HepG2 (cell line): ENCODE data around the gene OPN5. TPM values are rescaled to one million over a fixed set of nuclear protein-coding genes. Genes with fewer than 3 reads are reported as not detected.

ENCODE experiments used
- CENPT ChIP-seq: sonication (generic); formaldehyde crosslinking; IDR thresholded peaks from 2 replicates; pipeline ENCODE4 v1.8.0; 2022; ENCODE audit warnings: low read depth, mild to moderate bottlenecking, moderate library complexity, missing genetic modification reagents
- E2F5 ChIP-seq: sonication (generic); formaldehyde crosslinking; conservative IDR thresholded peaks from 2 replicates; pipeline ENCODE4 v1.4.0; 2020; ENCODE audit warnings: missing genetic modification reagents
- EZH2 ChIP-seq: conservative IDR thresholded peaks from 2 replicates; pipeline ENCODE4 v1.6.1; 2012; ENCODE audit warnings: mild to moderate bottlenecking, low read depth, low read length, moderate library complexity
- HMGXB3 ChIP-seq: sonication (generic); formaldehyde crosslinking; IDR thresholded peaks from 2 replicates; pipeline ENCODE4 v1.4.0; 2020; ENCODE audit warnings: missing genetic modification reagents, borderline replicate concordance
- KDM6A ChIP-seq: IDR thresholded peaks from 2 replicates; pipeline ENCODE4 v1.6.1; 2016; ENCODE audit warnings: low read depth
- KLF12 ChIP-seq: sonication (generic); formaldehyde crosslinking; IDR thresholded peaks from 2 replicates; pipeline ENCODE4 v1.4.0; 2020; ENCODE audit warnings: missing genetic modification reagents, borderline replicate concordance
- NBN ChIP-seq: fragments of 450-650 bp; conservative IDR thresholded peaks from 2 replicates; pipeline ENCODE4 v1.6.1; 2017
- PRMT3 ChIP-seq: sonication (generic); formaldehyde crosslinking; IDR thresholded peaks from 2 replicates; pipeline ENCODE4 v1.8.1; 2022; ENCODE audit warnings: low read depth, mild to moderate bottlenecking, moderate library complexity, missing genetic modification reagents, borderline replicate concordance
- SOX5 ChIP-seq: IDR thresholded peaks from 2 replicates; pipeline ENCODE4 v1.6.1; 2016; ENCODE audit warnings: borderline replicate concordance
- SP2 ChIP-seq: sonication (generic); formaldehyde crosslinking; IDR thresholded peaks from 2 replicates; pipeline ENCODE4 v1.5.1; 2020; ENCODE audit warnings: mild to moderate bottlenecking, missing genetic modification reagents
- TP53 ChIP-seq: sonication (generic); formaldehyde crosslinking; conservative IDR thresholded peaks from 2 replicates; pipeline ENCODE4 v1.4.0; 2020; ENCODE audit warnings: missing genetic modification reagents
- ZBTB20 ChIP-seq: sonication (generic); formaldehyde crosslinking; IDR thresholded peaks from 2 replicates; pipeline ENCODE4 v1.8.1; 2023; ENCODE audit warnings: missing genetic modification reagents, low read depth, mild to moderate bottlenecking, borderline replicate concordance
- ZBTB39 ChIP-seq: sonication (generic); formaldehyde crosslinking; IDR thresholded peaks from 2 replicates; pipeline ENCODE4 v1.5.0; 2020; ENCODE audit warnings: missing genetic modification reagents
- ZMYM3 ChIP-seq: sonication (generic); formaldehyde crosslinking; IDR thresholded peaks from 2 replicates; pipeline ENCODE4 v1.5.1; 2020; ENCODE audit warnings: mild to moderate bottlenecking, missing genetic modification reagents
- ZNF326 ChIP-seq: sonication (generic); formaldehyde crosslinking; IDR thresholded peaks from 2 replicates; pipeline ENCODE4 v1.4.0; 2020; ENCODE audit warnings: missing genetic modification reagents, borderline replicate concordance
- ZNF354B ChIP-seq: sonication (generic); formaldehyde crosslinking; IDR thresholded peaks from 2 replicates; pipeline ENCODE4 v1.8.0; 2022; ENCODE audit warnings: mild to moderate bottlenecking, missing genetic modification reagents
- ZNF513 ChIP-seq: sonication (generic); formaldehyde crosslinking; conservative IDR thresholded peaks from 2 replicates; pipeline ENCODE4 v1.5.0; 2020; ENCODE audit warnings: missing genetic modification reagents
- ZNF746 ChIP-seq: sonication (generic); formaldehyde crosslinking; IDR thresholded peaks from 2 replicates; pipeline ENCODE4 v1.8.0; 2022; ENCODE audit warnings: mild to moderate bottlenecking, missing genetic modification reagents
- ZNF781 ChIP-seq: sonication (generic); formaldehyde crosslinking; IDR thresholded peaks from 2 replicates; pipeline ENCODE4 v1.5.1; 2020; ENCODE audit warnings: borderline replicate concordance, mild to moderate bottlenecking, missing genetic modification reagents; ENCODE audit errors: not compliant biosample characterization
- ZSCAN25 ChIP-seq: sonication (generic); formaldehyde crosslinking; IDR thresholded peaks from 2 replicates; pipeline ENCODE4 v1.8.0; 2022; ENCODE audit warnings: mild to moderate bottlenecking, missing genetic modification reagents
- polyA plus RNA-seq, 8 experiments: library from polyadenylated mRNA; depleted of rRNA in 3 of 8; stranded (reverse) in 7 of 8; unstranded in 1 of 8; fragments of >200 nt; fragmentation: Illumina TruSeq in 4 of 8; extraction: Trizol in 4 of 8; gene quantifications; 2 replicates each; pipeline versions ENCODE4 v1.2.1 to v1.2.3, GENCODE V29; 2011 to 2016; ENCODE audit warnings: low read depth in 4 of 8, missing spikeins in 1 of 8, mixed read lengths in 1 of 8; ENCODE audit not compliant: insufficient read depth in 1 of 8
- total RNA-seq, 5 experiments: library from RNA; depleted of rRNA; stranded (reverse); fragments of >200 nt; fragmentation: Illumina TruSeq; extraction: Trizol; gene quantifications; 2 replicates each; pipeline ENCODE4 v1.2.3, GENCODE V29; 2016; ENCODE audit warnings: low read depth in 1 of 5

OPN5 gene
- total and polyA plus RNA-seq, 2 of the 13 experiments (the other 11 are each of a cell fraction or from before 2014, with no cell fraction given), result not detected

- 0 out of 2 replicates have a peak, but pooled peaks have one; percentile 45 for TF ChIP-seq ZNF354B
- no peak for TF ChIP-seq ZBTB20
- TF ChIP-seq EZH2, result no peak
- no peak for TF ChIP-seq E2F5 (CRISPR knock-in tag)
- TF ChIP-seq PRMT3 (CRISPR knock-in tag), result no peak
- TF ChIP-seq ZNF746 (CRISPR knock-in tag), result no peak
- no peak for TF ChIP-seq ZSCAN25 (CRISPR knock-in tag)
- peak; percentile 42 for TF ChIP-seq ZNF781
- no peak for TF ChIP-seq NBN
- TF ChIP-seq ZNF513 (CRISPR knock-in tag), result no peak
- no peak for TF ChIP-seq SP2 (CRISPR knock-in tag)
- TF ChIP-seq KLF12, result no peak
- no peak; the same call in 1 of the 2 replicates for TF ChIP-seq HMGXB3 (CRISPR knock-in tag)
- no peak for TF ChIP-seq ZMYM3 (CRISPR knock-in tag)
- no peak for TF ChIP-seq ZNF326 (CRISPR knock-in tag)
- TF ChIP-seq ZBTB39 (CRISPR knock-in tag), result no peak
- TF ChIP-seq CENPT, result no peak
- TF ChIP-seq SOX5, result 0 out of 2 replicates have a peak, but pooled peaks have one; percentile 17
- no peak for TF ChIP-seq TP53 (CRISPR knock-in tag)
- TF ChIP-seq KDM6A, result no peak
Measured at GRCh38 chr6:47780510-47781356, 1.1 kb upstream of the OPN5 start (continued).
